ENCODE results near the gene FHL3. TPM values are rescaled to one million over a fixed set of nuclear protein-coding genes. Genes with fewer than 3 reads are reported as not detected.

Gene FHL3
- total and polyA plus RNA-seq, 2 of the 8 experiments (the other 6 are each of a cell fraction or from before 2014, with no cell fraction given), result 14.3 to 35.6 TPM

DNA sequence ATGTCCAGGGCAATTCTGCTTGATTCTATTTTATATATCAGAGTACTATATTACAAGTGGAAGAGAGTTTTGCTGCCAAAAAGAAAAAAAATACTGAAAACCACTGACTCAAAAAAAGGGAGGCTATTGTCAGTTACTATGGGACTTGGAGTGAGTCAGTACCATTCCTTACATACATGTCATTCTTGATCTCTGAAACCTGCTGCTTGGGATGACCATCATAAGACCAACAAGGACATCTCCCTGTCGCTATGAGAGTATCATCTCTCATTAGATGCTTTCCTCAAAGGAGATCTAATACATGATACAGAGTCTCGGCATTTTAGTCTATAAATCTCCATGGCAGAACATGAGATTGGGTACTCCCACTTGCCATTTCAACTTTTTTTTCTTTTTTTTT lies 46.6 kb downstream of the FHL3 start (continued):
- TF ChIP-seq, protein P1, sequence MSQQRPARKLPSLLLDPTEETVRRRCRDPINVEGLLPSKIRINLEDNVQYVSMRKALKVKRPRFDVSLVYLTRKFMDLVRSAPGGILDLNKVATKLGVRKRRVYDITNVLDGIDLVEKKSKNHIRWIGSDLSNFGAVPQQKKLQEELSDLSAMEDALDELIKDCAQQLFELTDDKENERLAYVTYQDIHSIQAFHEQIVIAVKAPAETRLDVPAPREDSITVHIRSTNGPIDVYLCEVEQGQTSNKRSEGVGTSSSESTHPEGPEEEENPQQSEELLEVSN (IDR thresholded peaks at IDR 0.05), result no peak
- TF ChIP-seq TAF7 (optimal IDR thresholded peaks at IDR 0.05; ENCODE audit: borderline replicate concordance, low read depth, low read length) (no peak), POU5F1 (IDR thresholded peaks at IDR 0.05; ENCODE audit: low read depth, low read length) (no peak), KDM5A (IDR thresholded peaks at IDR 0.05; ENCODE audit: low read length) (no peak), BCL11A (IDR thresholded peaks at IDR 0.05; ENCODE audit: low read depth in 2 of 2, low read length in 2 of 2) (no peak), TEAD4 (IDR thresholded peaks at IDR 0.05; ENCODE audit: low read depth, low read length) (no peak)
- TF ChIP-seq, protein P2, sequence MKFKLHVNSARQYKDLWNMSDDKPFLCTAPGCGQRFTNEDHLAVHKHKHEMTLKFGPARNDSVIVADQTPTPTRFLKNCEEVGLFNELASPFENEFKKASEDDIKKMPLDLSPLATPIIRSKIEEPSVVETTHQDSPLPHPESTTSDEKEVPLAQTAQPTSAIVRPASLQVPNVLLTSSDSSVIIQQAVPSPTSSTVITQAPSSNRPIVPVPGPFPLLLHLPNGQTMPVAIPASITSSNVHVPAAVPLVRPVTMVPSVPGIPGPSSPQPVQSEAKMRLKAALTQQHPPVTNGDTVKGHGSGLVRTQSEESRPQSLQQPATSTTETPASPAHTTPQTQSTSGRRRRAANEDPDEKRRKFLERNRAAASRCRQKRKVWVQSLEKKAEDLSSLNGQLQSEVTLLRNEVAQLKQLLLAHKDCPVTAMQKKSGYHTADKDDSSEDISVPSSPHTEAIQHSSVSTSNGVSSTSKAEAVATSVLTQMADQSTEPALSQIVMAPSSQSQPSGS (IDR thresholded peaks at IDR 0.05; ENCODE audit: low read length), result no peak
